ENCODE measurements around the gene SYNC. TPM values are rescaled to one million over a fixed set of nuclear protein-coding genes. Genes with fewer than 3 reads are reported as not detected.

SYNC gene
- total and polyA plus RNA-seq, 9 of the 15 experiments (the other 6 are each of a cell fraction or from before 2014, with no cell fraction given), result 0.49 to 1.1 (median 0.87) TPM

GRCh38 chr1:32651461-32652073, 51.0 kb downstream of the SYNC start (continued):
- TF ChIP-seq STAT5A (IDR thresholded peaks at IDR 0.05; ENCODE audit: borderline replicate concordance, low read length) (0 out of 2 replicates have a peak, but pooled peaks have one; percentile 0), ELF2 (CRISPR knock-in tag; IDR thresholded peaks at IDR 0.05) (0 out of 2 replicates have a peak, but pooled peaks have one; percentile 44), POLR3A (IDR thresholded peaks at IDR 0.05; ENCODE audit: borderline replicate concordance, extremely low read depth, insufficient read depth, insufficient read length) (no peak), FOS (IDR thresholded peaks at IDR 0.05; ENCODE audit: extremely low read depth, insufficient read length) (no peak), CBFA2T3 (IDR thresholded peaks at IDR 0.05) (no peak), PKNOX1 (IDR thresholded peaks at IDR 0.05) (no peak), ZNF224 (CRISPR knock-in tag; IDR thresholded peaks at IDR 0.05) (0 out of 2 replicates have a peak, but pooled peaks have one; percentile 78), ZNF589 (CRISPR knock-in tag; IDR thresholded peaks at IDR 0.05; ENCODE audit: low read depth) (no peak), POLR2H (tag; IDR thresholded peaks at IDR 0.05; ENCODE audit: low read depth) (no peak), XRCC4 (IDR thresholded peaks at IDR 0.05; ENCODE audit: extremely low read depth, insufficient read depth, insufficient read length) (no peak), SRSF9 (IDR thresholded peaks at IDR 0.05; ENCODE audit: borderline replicate concordance, low read depth, low read length) (no peak), IRF1 (CRISPR knock-in tag; IDR thresholded peaks at IDR 0.05; ENCODE audit: borderline replicate concordance) (peak; percentile 76; the same call in 1 of the 2 replicates), PHF8 (IDR thresholded peaks at IDR 0.05; ENCODE audit: borderline replicate concordance, low read length) (peak; percentile 2; the same call in 1 of the 2 replicates), ZNF23 (CRISPR knock-in tag; IDR thresholded peaks at IDR 0.05) (no peak), TCF15 (CRISPR knock-in tag; IDR thresholded peaks at IDR 0.05) (no peak), ZNF717 (CRISPR knock-in tag; IDR thresholded peaks at IDR 0.05) (no peak), TAF7 (tag; IDR thresholded peaks at IDR 0.05) (no peak), SMAD4 (CRISPR knock-in tag; conservative IDR thresholded peaks at IDR 0.05) (peak; percentile 20), RBFOX2 (IDR thresholded peaks at IDR 0.05; ENCODE audit: low read depth, low read length) (peak; percentile 91), ZNF561 (CRISPR knock-in tag; conservative IDR thresholded peaks at IDR 0.05) (no peak), RB1 (IDR thresholded peaks at IDR 0.05; ENCODE audit: low read depth) (no peak)

Measured in K562 (cell line).